Stimulated activated CD4-positive, alpha-beta T cell treated with anti-CD3 and anti-CD28 coated beads, TNF-alpha, amount 100 ng/mL, for 4 hours (primary cell): ENCODE measurements around the gene PRSS53.

Experiments
- DNase-seq, 3 experiments: peaks; one replicate each; pipeline ENCODE4 v3.0.0-alpha.2; 2020; ENCODE audit warnings: low read depth in 3 of 3

PRSS53 gene

GRCh38 chr16:31050280-31051030, 38.3 kb downstream of the PRSS53 start:
- no peak for DNase-seq

GRCh38 chr16:31043898-31044481, 44.8 kb downstream of the PRSS53 start:
- DNase-seq: no peak

GRCh38 chr16:31043352-31043751, 45.4 kb downstream of the PRSS53 start:
- no peak for DNase-seq

GRCh38 chr16:31042866-31043265, 45.9 kb downstream of the PRSS53 start:
- DNase-seq: no peak

GRCh38 chr16:31038993-31039392, 49.8 kb downstream of the PRSS53 start:
- no peak for DNase-seq

GRCh38 chr16:31036691-31037090, 52.1 kb downstream of the PRSS53 start:
- no peak for DNase-seq

GRCh38 chr16:31033709-31034492, 54.8 kb downstream of the PRSS53 start:
- DNase-seq: peak; percentile 71 to 79 (median 78)
